Measurements from ENCODE around the gene LRRC3. TPM values are rescaled to one million over a fixed set of nuclear protein-coding genes. Genes with fewer than 3 reads are reported as not detected.

LRRC3 gene
- total RNA-seq, 1 experiment from 2014 or later: 0.40 TPM

- Mint-ChIP-seq H3K9me3 (ENCODE audit: low read depth, unreplicated experiment) (peaks cover 3% of the 10 kb centered on the region), H3K4me3 (ENCODE audit: low read depth, unreplicated experiment) (no peak overlapping the region), H3K36me3 (ENCODE audit: insufficient read depth, unreplicated experiment) (no peaks in the 10 kb centered on the region), H3K27me3 (ENCODE audit: unreplicated experiment) (peaks cover 30% of the 10 kb centered on the region), H3K27ac (ENCODE audit: unreplicated experiment) (no peak overlapping the region), H3K4me1 (ENCODE audit: low read depth, unreplicated experiment) (no peaks in the 10 kb centered on the region)
- CTCF ChIA-PET: no interaction called here
- DNase-seq: no peak
- intact Hi-C loops (cut with micrococcal nuclease; ENCODE audit: unreplicated experiment): no loop called here
- TF ChIP-seq, protein P1, sequence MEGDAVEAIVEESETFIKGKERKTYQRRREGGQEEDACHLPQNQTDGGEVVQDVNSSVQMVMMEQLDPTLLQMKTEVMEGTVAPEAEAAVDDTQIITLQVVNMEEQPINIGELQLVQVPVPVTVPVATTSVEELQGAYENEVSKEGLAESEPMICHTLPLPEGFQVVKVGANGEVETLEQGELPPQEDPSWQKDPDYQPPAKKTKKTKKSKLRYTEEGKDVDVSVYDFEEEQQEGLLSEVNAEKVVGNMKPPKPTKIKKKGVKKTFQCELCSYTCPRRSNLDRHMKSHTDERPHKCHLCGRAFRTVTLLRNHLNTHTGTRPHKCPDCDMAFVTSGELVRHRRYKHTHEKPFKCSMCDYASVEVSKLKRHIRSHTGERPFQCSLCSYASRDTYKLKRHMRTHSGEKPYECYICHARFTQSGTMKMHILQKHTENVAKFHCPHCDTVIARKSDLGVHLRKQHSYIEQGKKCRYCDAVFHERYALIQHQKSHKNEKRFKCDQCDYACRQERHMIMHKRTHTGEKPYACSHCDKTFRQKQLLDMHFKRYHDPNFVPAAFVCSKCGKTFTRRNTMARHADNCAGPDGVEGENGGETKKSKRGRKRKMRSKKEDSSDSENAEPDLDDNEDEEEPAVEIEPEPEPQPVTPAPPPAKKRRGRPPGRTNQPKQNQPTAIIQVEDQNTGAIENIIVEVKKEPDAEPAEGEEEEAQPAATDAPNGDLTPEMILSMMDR (IDR thresholded peaks at IDR 0.05; ENCODE audit: unreplicated experiment): no peak
- BruUV-seq (replicated peaks): no TSS peak
These were observed 27.8 kb upstream of the LRRC3 start for GRCh38 chr21:44427241-44428120.

DNA sequence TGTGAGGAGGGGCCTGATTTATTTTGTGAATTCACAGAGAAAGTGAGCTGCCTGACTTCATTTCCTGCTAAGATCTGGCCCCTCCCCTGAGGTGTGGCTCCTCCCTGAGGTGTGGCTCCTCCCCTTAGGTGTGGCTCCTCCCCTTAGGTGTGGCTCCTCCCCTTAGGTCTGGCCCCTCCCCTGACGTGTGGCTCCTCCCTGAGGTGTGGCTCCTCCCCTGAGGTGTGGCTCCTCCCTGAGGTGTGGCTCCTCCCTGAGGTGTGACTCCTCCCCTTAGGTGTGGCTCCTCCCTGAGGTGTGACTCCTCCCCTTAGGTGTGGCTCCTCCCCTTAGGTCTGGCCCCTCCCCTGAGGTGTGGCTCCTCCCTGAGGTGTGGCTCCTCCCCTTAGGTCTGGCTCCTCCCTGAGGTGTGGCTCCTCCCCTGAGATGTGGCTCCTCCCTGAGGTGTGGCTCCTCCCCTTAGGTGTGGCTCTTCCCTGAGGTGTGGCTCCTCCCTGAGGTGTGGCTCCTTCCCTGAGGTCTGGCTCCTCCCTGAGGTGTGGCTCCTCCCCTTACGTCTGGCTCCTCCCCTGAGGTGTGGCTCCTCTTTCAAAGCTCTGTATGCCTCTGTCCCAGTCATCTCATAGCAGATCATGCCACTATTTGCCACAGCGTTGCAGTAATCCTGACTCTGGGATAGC is 26.9 kb upstream of the LRRC3 start:
- DNase-seq: peak; percentile 18
- no TSS peak for BruUV-seq (replicated peaks)
- intact Hi-C loops (cut with micrococcal nuclease; ENCODE audit: unreplicated experiment): no loop called here

DNA sequence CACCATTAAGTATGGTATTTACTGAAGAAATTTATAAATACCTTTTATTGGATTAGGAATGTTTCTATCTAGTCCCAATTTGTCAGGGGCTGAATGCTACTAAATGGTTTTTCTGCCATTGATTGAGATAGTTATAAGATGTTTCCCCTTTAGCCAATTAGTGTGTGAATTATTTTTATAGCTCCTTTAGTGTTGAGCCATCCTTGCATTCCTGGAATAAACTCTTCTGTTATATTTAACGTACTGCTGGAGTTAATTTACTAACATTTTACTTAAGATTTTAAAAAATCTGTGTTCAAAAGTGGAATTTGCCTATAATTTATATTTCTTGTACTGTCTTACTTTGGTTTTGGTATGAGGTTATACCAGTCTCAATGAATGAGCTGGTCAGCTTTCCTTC is 25.4 kb upstream of the LRRC3 start:
- Mint-ChIP-seq H3K27me3 (ENCODE audit: unreplicated experiment) (peaks cover 28% of the 10 kb centered on the region), H3K4me1 (ENCODE audit: low read depth, unreplicated experiment) (no peaks in the 10 kb centered on the region), H3K4me3 (ENCODE audit: low read depth, unreplicated experiment) (no peak overlapping the region), H3K27ac (ENCODE audit: unreplicated experiment) (no peak overlapping the region), H3K9me3 (ENCODE audit: low read depth, unreplicated experiment) (peaks cover 3% of the 10 kb centered on the region), H3K36me3 (ENCODE audit: insufficient read depth, unreplicated experiment) (no peaks in the 10 kb centered on the region)
- intact Hi-C loops (cut with micrococcal nuclease; ENCODE audit: unreplicated experiment): no loop called here
- DNase-seq: no peak
- CTCF ChIA-PET: no interaction called here
- TF ChIP-seq, protein P1 (IDR thresholded peaks at IDR 0.05; ENCODE audit: unreplicated experiment): no peak
- no TSS peak for BruUV-seq (replicated peaks)

More for the DNA sequence above, 26.9 kb upstream of the LRRC3 start:
- Mint-ChIP-seq H3K27ac (ENCODE audit: unreplicated experiment) (no peak overlapping the region), H3K9me3 (ENCODE audit: low read depth, unreplicated experiment) (peaks cover 3% of the 10 kb centered on the region), H3K27me3 (ENCODE audit: unreplicated experiment) (peaks cover 30% of the 10 kb centered on the region), H3K4me3 (ENCODE audit: low read depth, unreplicated experiment) (no peak overlapping the region), H3K4me1 (ENCODE audit: low read depth, unreplicated experiment) (no peaks in the 10 kb centered on the region), H3K36me3 (ENCODE audit: insufficient read depth, unreplicated experiment) (no peaks in the 10 kb centered on the region)
- TF ChIP-seq, protein P1 (IDR thresholded peaks at IDR 0.05; ENCODE audit: unreplicated experiment): no peak
- CTCF ChIA-PET: no interaction called here

DNA sequence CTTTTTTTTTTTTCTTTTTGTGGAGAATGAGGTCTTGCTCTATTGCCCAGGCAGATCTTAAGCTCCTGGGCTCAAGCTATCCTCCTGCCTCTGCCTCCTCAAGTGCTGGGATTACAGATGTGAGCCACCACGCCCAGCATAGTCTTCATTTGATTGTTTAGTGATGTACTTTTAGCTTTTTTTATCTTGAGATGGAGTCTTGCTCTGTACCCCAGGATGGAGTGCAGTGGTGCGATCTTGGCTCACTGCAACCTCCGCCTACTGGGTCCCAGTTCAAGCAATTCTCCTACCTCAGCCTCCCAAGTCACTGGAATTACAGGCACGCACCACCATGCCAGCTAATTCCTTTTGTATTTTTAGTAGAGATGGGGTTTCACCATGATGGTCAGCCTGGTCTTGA is 24.0 kb upstream of the LRRC3 start:
- Mint-ChIP-seq H3K4me3 (ENCODE audit: low read depth, unreplicated experiment) (no peak overlapping the region), H3K27me3 (ENCODE audit: unreplicated experiment) (peaks cover 42% of the 10 kb centered on the region), H3K9me3 (ENCODE audit: low read depth, unreplicated experiment) (peaks cover 3% of the 10 kb centered on the region), H3K36me3 (ENCODE audit: insufficient read depth, unreplicated experiment) (no peaks in the 10 kb centered on the region), H3K4me1 (ENCODE audit: low read depth, unreplicated experiment) (no peaks in the 10 kb centered on the region), H3K27ac (ENCODE audit: unreplicated experiment) (no peak overlapping the region)
- DNase-seq: no peak
- no TSS peak for BruUV-seq (replicated peaks)
- intact Hi-C loops (cut with micrococcal nuclease; ENCODE audit: unreplicated experiment): no loop called here
- CTCF ChIA-PET: interaction anchor here (0.6 kb wide), 1 partner anchor 17 kb away, joined by 3 read pairs; no protein-coding TSS in a partner anchor
- TF ChIP-seq, protein P1 (IDR thresholded peaks at IDR 0.05; ENCODE audit: unreplicated experiment): no peak
